Activated CD4-positive, alpha-beta memory T cell treated with anti-CD3 and anti-CD28 coated beads for 36 hours (primary cell): ENCODE results near the gene SESN3. TPM values are rescaled to one million over a fixed set of nuclear protein-coding genes. Genes with fewer than 3 reads are reported as not detected.
"Not testable (repeated sequence)": the region's sequence is repeated elsewhere in the genome, so short reads cannot be mapped to it uniquely, and the experiment has no call there.

Experiments
- CTCF ChIA-PET: fragments of 350-600 bp; sonication (Branson Sonifier 250); formaldehyde crosslinking; loops from one replicate; lab custom pipeline; 2021; ENCODE audit warnings: antibody characterized with exemption, inconsistent platforms; lab: Charles Lee
- POLR2A ChIA-PET: fragments of 350-600 bp; sonication (Branson Sonifier 250); formaldehyde crosslinking; loops from one replicate; lab custom pipeline; 2021; ENCODE audit warnings: antibody characterized with exemption; lab: Charles Lee
- DNase-seq: peaks from one replicate; pipeline ENCODE4 v3.0.0-alpha.2; 2020
- H3K27ac Mint-ChIP-seq: one replicate; pipeline ENCODE4 v1.8.0; 2021; ENCODE audit warnings: mixed read lengths
- H3K27me3 Mint-ChIP-seq: one replicate; pipeline ENCODE4 v1.8.0; 2021; ENCODE audit warnings: mixed read lengths
- H3K36me3 Mint-ChIP-seq: one replicate; pipeline ENCODE4 v1.8.0; 2021; ENCODE audit warnings: mixed read lengths
- H3K4me1 Mint-ChIP-seq: one replicate; pipeline ENCODE4 v1.8.0; 2021; ENCODE audit warnings: low read depth, mixed read lengths
- H3K4me3 Mint-ChIP-seq: one replicate; pipeline ENCODE4 v1.8.0; 2021; ENCODE audit warnings: mild to moderate bottlenecking, mixed read lengths
- H3K9me3 Mint-ChIP-seq: one replicate; pipeline ENCODE4 v1.8.0; 2021; ENCODE audit warnings: mixed read lengths
- intact Hi-C: fragments of 100-400 bp; cut with micrococcal nuclease; formaldehyde crosslinking; loops from one replicate; pipeline ENCODE4 v1.15.1; 2023
- total RNA-seq, 2 experiments: library from RNA; stranded (reverse); gene quantifications; one replicate each; pipeline ENCODE4 v1.2.3, GENCODE V29; 2021

SESN3 gene
- total RNA-seq, 2 experiments from 2014 or later = 13.9 to 15.5 TPM

DNA sequence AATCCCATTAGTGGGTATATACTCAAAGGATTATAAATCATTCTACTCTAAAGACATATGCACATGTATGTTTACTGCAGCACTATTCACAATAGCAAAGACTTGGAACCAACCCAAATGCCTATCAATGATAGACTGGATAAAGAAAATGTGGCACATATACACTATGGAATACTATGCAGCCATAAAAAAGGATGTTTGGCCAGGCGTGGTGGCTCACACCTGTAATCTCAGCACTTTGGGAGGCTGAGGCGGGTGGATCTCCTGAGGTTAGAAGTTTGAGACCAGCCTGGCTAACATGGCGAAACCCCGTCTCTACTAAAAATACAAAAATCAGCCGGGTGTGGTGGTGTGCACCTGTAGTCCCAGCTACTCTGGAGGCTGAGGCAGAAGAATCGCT, 21.5 kb downstream of the SESN3 start:
- H3K9me3 Mint-ChIP-seq, H3K27me3 Mint-ChIP-seq, intact Hi-C loops, POLR2A ChIA-PET, CTCF ChIA-PET, H3K27ac Mint-ChIP-seq, DNase-seq, H3K4me3 Mint-ChIP-seq: not testable (repeated sequence)
- H3K4me1 Mint-ChIP-seq = peaks cover 40% of the 10 kb centered on the region
- H3K36me3 Mint-ChIP-seq = peaks cover 13% of the 10 kb centered on the region

DNA sequence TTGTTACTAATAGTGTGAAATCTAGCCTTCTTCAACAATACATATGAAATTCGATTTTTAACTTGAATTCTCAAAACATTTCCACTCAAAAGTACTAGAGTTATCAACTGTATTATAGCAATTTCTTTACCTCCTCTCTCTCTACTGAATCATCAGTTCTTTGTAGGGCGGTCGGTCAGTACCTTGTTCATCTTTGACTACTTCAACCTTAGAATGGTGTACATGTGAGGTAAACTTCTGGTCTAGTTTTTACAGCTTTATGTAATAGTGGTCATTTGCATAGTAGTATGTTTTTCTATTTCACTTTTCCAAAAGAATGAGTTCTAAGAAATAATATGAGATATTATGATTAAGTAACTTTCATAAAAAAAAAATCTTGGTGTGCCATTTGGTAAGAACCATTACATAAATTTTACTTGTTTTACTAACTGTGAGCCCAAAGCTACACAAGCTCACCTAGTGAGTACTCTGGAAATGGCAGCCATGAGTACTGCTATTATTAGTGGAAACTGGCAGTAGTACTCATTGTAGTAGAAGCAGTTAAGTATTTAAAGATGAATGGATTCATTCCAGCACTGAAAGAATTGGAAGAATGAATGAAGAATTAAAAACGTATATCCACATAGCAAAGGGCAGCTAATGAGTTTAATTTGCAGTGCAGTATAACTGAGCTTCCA, 30.1 kb downstream of the SESN3 start:
- Mint-ChIP-seq H3K27me3 (no peaks in the 10 kb centered on the region), H3K9me3 (no peaks in the 10 kb centered on the region), H3K36me3 (no peaks in the 10 kb centered on the region), H3K4me3 (no peak overlapping the region), H3K4me1 (peaks cover 66% of the 10 kb centered on the region), H3K27ac (no peak overlapping the region)
- ChIA-PET CTCF (interaction anchor here (0.9 to 3.0 kb wide), 6 partner anchors 14 to 505 kb away, joined by 3 to 10 read pairs (median 4); no protein-coding TSS in a partner anchor), POLR2A (interaction anchor here (1.0 to 1.5 kb wide), 3 partner anchors 12 to 30 kb away, joined by 3 to 5 read pairs (median 4); partner anchors contain the start of gene SESN3)
- intact Hi-C loops = loop anchor here (2.0 kb wide), 1 partner anchor 18 kb away; no protein-coding TSS in a partner anchor
- no peak for DNase-seq

DNA sequence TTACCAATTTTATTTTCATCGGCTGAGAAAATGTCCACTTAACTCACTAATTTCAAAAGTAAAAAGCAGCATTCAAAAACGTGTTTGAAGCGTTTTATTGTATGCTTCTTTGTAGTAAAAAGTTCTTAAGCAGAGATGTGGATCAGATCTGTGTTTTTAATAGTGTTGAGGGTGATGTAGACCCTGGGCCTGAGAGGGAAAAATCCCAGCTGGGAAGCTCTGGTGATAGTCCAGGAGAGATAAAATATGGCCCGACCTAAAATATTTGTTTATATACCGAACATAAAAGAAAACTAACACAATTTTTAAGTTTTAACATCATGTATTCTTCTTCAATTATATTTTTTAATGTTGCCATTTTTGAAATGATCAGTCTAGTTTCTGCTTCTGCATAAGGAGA, 35.2 kb downstream of the SESN3 start:
- CTCF ChIA-PET = no interaction called here
- H3K9me3 Mint-ChIP-seq = no peaks in the 10 kb centered on the region
- H3K4me1 Mint-ChIP-seq = peaks cover 43% of the 10 kb centered on the region

DNA sequence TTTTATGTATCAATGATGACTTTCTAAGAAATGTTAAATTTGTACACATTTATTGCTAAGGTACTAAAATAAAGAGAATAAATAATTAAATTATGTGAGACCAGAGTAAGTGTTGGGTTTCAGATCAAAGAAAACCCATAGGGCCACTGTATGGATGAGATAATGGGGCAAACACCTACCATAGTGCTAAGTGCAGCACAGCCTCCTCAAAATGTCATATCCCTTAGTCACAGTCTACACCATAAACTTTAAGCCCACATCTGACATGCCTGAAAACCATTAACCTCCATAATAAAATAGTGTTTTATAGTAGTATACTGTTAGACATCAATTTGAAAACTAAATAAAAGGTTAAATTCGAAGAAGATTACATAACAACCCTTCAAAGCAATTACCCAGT, 37.5 kb downstream of the SESN3 start:
- no peak for DNase-seq
- Mint-ChIP-seq H3K27me3 (no peaks in the 10 kb centered on the region), H3K36me3 (peaks cover 15% of the 10 kb centered on the region), H3K27ac (no peak overlapping the region), H3K4me3 (no peak overlapping the region), H3K9me3 (no peaks in the 10 kb centered on the region), H3K4me1 (peaks cover 39% of the 10 kb centered on the region)
- POLR2A ChIA-PET = no interaction called here
- CTCF ChIA-PET = interaction anchor here (0.8 kb wide), 1 partner anchor 512 kb away, joined by 4 read pairs; no protein-coding TSS in a partner anchor
- intact Hi-C loops = no loop called here

More for the DNA sequence above, 35.2 kb downstream of the SESN3 start:
- POLR2A ChIA-PET = no interaction called here
- Mint-ChIP-seq H3K4me3 (no peak overlapping the region), H3K27me3 (no peaks in the 10 kb centered on the region), H3K27ac (no peak overlapping the region), H3K36me3 (peaks cover 7% of the 10 kb centered on the region)
- intact Hi-C loops = no loop called here
- DNase-seq = no peak

DNA sequence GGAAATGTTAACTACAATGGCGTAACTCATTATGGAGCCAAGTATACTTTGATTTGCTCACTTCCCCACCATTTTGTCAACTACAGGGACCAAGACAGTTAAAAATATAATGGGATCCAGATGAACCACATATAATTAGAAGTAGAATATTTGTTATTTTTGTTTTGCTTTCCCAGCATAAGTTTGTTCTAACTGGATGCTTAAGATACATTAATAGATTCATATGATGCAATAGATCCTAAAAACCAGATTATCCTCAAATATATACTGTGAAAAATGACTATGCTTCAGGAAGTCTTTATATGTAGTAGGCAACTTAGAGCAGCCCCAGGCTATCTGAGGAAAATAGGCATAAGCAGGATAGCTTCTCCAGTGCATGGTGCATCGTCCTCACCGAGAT, 38.3 kb downstream of the SESN3 start:
- no peak overlapping the region for H3K4me3 Mint-ChIP-seq
- CTCF ChIA-PET = interaction anchor here (0.8 kb wide), 1 partner anchor 513 kb away, joined by 4 read pairs; no protein-coding TSS in a partner anchor
- H3K4me1 Mint-ChIP-seq = peaks cover 40% of the 10 kb centered on the region
- H3K27me3 Mint-ChIP-seq = no peaks in the 10 kb centered on the region
- no peaks in the 10 kb centered on the region for H3K9me3 Mint-ChIP-seq
- DNase-seq = no peak
- intact Hi-C loops = no loop called here
- no peak overlapping the region for H3K27ac Mint-ChIP-seq
- POLR2A ChIA-PET = no interaction called here
- peaks cover 16% of the 10 kb centered on the region for H3K36me3 Mint-ChIP-seq

DNA sequence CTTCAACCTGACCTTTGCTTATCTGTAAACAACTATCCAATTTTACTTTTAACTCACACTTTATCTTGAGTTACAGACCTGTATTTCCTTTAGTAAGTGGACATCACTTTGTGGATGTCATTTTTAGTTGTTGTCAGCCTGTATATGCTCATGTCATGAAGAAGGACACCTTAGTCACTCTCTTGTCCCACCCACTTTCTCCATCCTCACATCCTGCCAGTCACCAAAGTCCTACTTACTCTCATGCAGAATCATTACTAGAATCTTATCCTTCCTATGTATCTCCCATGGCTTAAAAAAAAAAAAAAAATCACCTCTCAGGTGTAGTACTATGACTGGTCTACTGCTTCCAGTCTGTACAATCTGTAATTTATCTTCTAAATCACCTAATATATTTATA, 43.3 kb downstream of the SESN3 start:
- ChIA-PET POLR2A (no interaction called here), CTCF (no interaction called here)
- H3K4me3 Mint-ChIP-seq = no peak overlapping the region
- DNase-seq = peak; percentile 30
- H3K9me3 Mint-ChIP-seq = no peaks in the 10 kb centered on the region
- peaks cover 32% of the 10 kb centered on the region for H3K4me1 Mint-ChIP-seq
- intact Hi-C loops = no loop called here
- H3K27me3 Mint-ChIP-seq = no peaks in the 10 kb centered on the region
- peaks cover 24% of the 10 kb centered on the region for H3K36me3 Mint-ChIP-seq
- peak overlapping the region; percentile 31 for H3K27ac Mint-ChIP-seq

DNA sequence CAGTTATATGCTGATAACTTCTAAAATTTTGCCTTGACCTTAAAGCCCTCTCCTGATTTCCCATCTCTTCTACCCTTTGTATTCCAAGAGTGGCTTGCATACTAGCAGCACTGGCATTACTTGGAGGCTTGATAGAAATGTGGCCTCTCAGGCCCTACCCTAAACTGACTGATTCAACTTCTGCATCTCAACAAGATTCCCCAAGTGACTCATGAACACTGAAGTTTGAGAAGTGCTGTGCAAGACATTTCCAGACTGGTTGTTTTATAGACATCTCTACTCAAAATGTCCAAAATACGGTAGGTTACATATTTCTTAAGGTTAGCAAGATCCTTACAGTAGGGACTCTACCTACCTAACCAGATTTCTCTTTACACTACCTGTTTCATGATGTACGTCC, 48.6 kb downstream of the SESN3 start:
- no peak overlapping the region for H3K4me3 Mint-ChIP-seq
- peaks cover 25% of the 10 kb centered on the region for H3K4me1 Mint-ChIP-seq
- intact Hi-C loops = loop anchor here (1.0 to 2.0 kb wide), 2 partner anchors 18 to 46 kb away; no protein-coding TSS in a partner anchor
- H3K27ac Mint-ChIP-seq = peak overlapping the region; percentile 59
- no peaks in the 10 kb centered on the region for H3K9me3 Mint-ChIP-seq
- peaks cover 22% of the 10 kb centered on the region for H3K36me3 Mint-ChIP-seq
- POLR2A ChIA-PET = no interaction called here
- no peaks in the 10 kb centered on the region for H3K27me3 Mint-ChIP-seq
- CTCF ChIA-PET = interaction anchor here (0.7 to 3.0 kb wide), 3 partner anchors 19 to 29 kb away, joined by 3 to 16 read pairs (median 4); no protein-coding TSS in a partner anchor
- no peak for DNase-seq

DNA sequence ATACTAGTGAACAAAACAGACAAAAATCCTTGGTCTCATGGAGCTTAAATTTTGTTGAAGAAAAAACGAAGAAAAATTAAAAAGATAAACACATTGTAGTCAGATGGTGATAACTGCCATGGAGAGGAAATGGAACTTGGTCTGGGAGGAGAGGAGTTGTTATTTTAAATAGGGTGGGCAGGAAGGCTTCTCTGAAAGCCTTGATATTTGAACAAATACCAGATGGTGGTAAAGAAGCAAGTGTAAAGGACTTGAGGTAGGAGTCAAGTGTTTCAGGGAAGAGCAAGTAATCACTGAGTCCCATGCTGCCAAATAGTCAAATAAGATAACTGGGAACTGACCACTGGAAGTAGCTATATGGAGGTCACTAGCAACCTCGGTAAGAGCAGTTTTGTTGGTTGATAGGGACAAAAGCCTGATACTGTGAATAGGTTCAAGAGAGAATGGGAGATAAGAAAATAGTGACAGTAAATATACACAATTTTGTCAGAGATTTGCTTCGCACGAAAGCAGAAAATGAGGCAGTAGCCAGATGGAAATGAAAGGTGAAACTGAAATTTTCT, 55.1 kb downstream of the SESN3 start:
- ChIA-PET CTCF (interaction anchor here (1.0 to 2.1 kb wide), 2 partner anchors 22 to 24 kb away, joined by 3 to 8 read pairs; no protein-coding TSS in a partner anchor), POLR2A (no interaction called here)
- intact Hi-C loops = no loop called here
- no peak overlapping the region for H3K4me3 Mint-ChIP-seq
- H3K27me3 Mint-ChIP-seq = no peaks in the 10 kb centered on the region
- no peaks in the 10 kb centered on the region for H3K9me3 Mint-ChIP-seq
- H3K27ac Mint-ChIP-seq = no peak overlapping the region
- H3K4me1 Mint-ChIP-seq = peaks cover 5% of the 10 kb centered on the region
- H3K36me3 Mint-ChIP-seq = peaks cover 23% of the 10 kb centered on the region
- no peak for DNase-seq

DNA sequence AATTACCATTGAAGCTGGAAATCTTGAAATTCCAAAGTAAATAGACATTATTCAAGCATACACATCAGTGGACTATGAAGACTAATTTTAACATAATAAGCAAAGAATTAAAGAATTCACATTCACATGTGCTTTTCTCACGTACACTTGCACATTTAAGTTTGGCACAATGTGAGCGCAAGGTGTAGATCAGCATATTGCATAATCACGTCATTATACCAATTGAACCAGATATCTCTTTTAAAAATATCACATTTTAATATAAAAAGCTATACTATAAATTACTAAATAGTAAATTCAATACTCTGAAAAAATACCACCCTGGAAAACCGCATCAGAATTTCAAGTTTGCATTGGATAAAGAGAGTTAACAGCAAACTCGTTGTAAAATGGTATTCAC, 60.7 kb downstream of the SESN3 start:
- H3K36me3 Mint-ChIP-seq = peaks cover 6% of the 10 kb centered on the region
- H3K27ac Mint-ChIP-seq = no peak overlapping the region
- ChIA-PET CTCF (interaction anchor here (1.0 kb wide), 1 partner anchor 535 kb away, joined by 4 read pairs; no protein-coding TSS in a partner anchor), POLR2A (no interaction called here)
- H3K4me1 Mint-ChIP-seq = peaks cover 2% of the 10 kb centered on the region
- H3K27me3 Mint-ChIP-seq = no peaks in the 10 kb centered on the region
- H3K9me3 Mint-ChIP-seq = no peaks in the 10 kb centered on the region
- intact Hi-C loops = no loop called here
- H3K4me3 Mint-ChIP-seq = no peak overlapping the region
- DNase-seq = no peak

DNA sequence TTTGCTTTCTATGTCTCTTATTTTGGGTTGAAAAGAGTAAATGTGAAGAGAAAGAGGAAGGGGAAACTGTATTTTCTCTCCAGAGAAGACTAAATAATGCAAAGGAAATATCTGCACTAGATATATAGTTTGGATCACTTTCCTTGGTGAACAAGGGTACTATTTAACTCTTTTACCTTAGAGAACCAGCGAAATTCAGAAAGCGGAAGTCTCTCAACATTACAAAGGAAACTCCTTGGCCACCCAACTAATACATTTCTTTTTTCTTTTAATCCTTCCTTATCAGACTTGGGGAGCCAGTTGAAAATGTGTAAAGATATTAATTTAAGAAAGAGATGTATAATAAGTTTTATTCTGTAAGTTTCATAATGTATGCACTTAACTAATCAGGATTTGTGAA, 64.2 kb downstream of the SESN3 start:
- Mint-ChIP-seq H3K27ac (no peak overlapping the region), H3K4me3 (no peak overlapping the region), H3K36me3 (peaks cover 2% of the 10 kb centered on the region), H3K27me3 (no peaks in the 10 kb centered on the region), H3K9me3 (no peaks in the 10 kb centered on the region), H3K4me1 (peaks cover 23% of the 10 kb centered on the region)
- intact Hi-C loops = no loop called here
- POLR2A ChIA-PET = no interaction called here
- CTCF ChIA-PET = interaction anchor here (1.3 to 1.4 kb wide), 2 partner anchors 538 to 598 kb away, joined by 4 to 6 read pairs; no protein-coding TSS in a partner anchor
- DNase-seq = no peak

DNA sequence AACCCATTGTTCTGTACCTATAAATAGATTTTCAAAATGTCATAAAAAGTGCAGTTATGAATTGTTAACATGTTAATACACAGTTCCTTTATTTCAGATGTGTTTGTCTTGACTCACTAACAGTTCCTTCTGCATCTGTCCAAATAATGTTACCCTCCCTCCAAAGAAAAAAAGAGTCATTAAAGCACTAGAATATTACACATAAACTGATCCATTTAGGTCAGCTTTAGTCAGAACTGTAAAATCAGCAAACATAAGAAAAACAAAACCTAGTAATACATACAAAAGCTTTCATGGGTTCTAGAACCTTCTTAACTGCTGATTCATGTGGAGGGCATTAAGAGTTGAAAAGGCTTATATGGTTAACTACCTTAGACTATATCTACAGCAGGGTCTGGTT, 65.4 kb downstream of the SESN3 start:
- Mint-ChIP-seq H3K4me1 (peaks cover 23% of the 10 kb centered on the region), H3K36me3 (no peaks in the 10 kb centered on the region), H3K27me3 (no peaks in the 10 kb centered on the region), H3K4me3 (no peak overlapping the region), H3K9me3 (no peaks in the 10 kb centered on the region), H3K27ac (peak overlapping the region; percentile 56)
- POLR2A ChIA-PET = no interaction called here
- DNase-seq = no peak
- CTCF ChIA-PET = interaction anchor here (1.3 to 2.0 kb wide), 3 partner anchors 11 to 599 kb away, joined by 4 to 12 read pairs (median 6); no protein-coding TSS in a partner anchor
- intact Hi-C loops = no loop called here

DNA sequence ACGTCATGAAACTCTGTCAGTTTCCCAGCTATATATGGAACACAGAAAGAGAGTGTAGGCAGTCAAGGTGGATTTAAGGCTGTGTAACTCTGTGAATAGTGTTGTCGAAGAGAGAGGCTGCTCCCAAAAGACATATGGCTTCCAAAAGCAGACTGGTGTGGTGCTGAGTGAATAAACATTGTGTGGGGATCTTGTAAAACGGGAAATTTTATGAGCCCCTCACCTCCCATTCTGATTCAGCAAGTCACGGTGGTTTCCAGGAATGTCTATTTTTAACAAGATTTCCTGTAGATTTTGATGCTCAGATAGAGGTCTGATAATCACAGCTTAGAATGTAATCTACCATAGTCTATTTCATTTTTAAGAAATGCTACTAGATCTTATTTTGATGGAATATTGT, 67.9 kb downstream of the SESN3 start:
- H3K36me3 Mint-ChIP-seq = peaks cover 1% of the 10 kb centered on the region
- ChIA-PET POLR2A (no interaction called here), CTCF (interaction anchor here (1.8 to 2.5 kb wide), 2 partner anchors 11 to 543 kb away, joined by 4 to 11 read pairs; no protein-coding TSS in a partner anchor)
- intact Hi-C loops = no loop called here
- no peak overlapping the region for H3K4me3 Mint-ChIP-seq
- peaks cover 27% of the 10 kb centered on the region for H3K4me1 Mint-ChIP-seq
- H3K9me3 Mint-ChIP-seq = no peaks in the 10 kb centered on the region
- DNase-seq = no peak
- no peaks in the 10 kb centered on the region for H3K27me3 Mint-ChIP-seq
- H3K27ac Mint-ChIP-seq = peak overlapping the region; percentile 73
